HT1080 (cell line): ENCODE data around the gene MYH2. TPM values are rescaled to one million over a fixed set of nuclear protein-coding genes. Genes with fewer than 3 reads are reported as not detected.
"Not testable (repeated sequence)": the region's sequence is repeated elsewhere in the genome, so short reads cannot be mapped to it uniquely, and the experiment has no call there.

Source experiments
- DNase-seq: peaks from one replicate; pipeline ENCODE4 v3.0.0-alpha.2; 2015; ENCODE audit warnings: low read depth
- polyA plus RNA-seq, 2 experiments: library from polyadenylated mRNA; depleted of rRNA; stranded (reverse); fragments of >200 nt; gene quantifications; 2 replicates each; pipeline ENCODE4 v1.2.3, GENCODE V29; 2015
- total RNA-seq: library from RNA; depleted of rRNA; stranded (reverse); fragments of >200 nt; shearing (Covaris generic); gene quantifications from 2 replicates; pipeline ENCODE4 v1.2.3, GENCODE V29; 2014; rRNA removed

Gene MYH2
- 0.03 TPM in 1 of 2 replicates, not detected in the other for total RNA-seq
- polyA plus RNA-seq (2015; cell fraction: cytosol; rRNA removed), result not detected in 2 replicates
- 0.10 TPM in 1 of 2 replicates, not detected in the other for polyA plus RNA-seq (2015; cell fraction: nucleus; rRNA removed)

- no peak for DNase-seq
These were observed at the start of gene MYH2 for GRCh38 chr17:10549096-10549842. Gene MYH2, minus strand, starts transcription at chr17:10549658. Its CDS starts 1,738 bp downstream, at chr17:10547920.

GRCh38 chr17:10598621-10599020 is 49.2 kb upstream of the MYH2 start:
- DNase-seq, result no peak

- DNase-seq, result no peak
These were observed 40.2 kb upstream of the MYH2 start for GRCh38 chr17:10589553-10590145.

- DNase-seq, result no peak
These were observed 36.1 kb upstream of the MYH2 start for GRCh38 chr17:10585529-10585928.

DNA sequence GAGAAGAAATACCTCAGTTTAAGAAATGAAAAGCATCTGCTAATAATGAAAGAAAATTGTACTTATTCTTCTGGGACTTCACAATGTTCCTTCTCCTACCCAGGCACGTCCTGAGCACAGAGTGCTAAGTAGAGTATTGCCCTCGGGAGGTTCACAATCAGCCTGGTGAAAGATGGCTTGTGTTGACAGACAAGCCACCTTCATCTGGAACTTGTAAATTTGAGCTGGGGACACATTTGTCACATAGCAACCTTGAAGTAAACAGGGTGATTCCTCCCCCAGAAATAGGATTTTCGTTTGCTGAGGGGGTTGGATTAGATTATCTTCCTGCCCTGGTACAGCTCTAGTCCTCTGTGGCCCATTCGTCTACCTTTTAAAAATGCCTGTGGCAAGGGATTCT is 34.4 kb upstream of the MYH2 start:
- DNase-seq, result no peak

DNA sequence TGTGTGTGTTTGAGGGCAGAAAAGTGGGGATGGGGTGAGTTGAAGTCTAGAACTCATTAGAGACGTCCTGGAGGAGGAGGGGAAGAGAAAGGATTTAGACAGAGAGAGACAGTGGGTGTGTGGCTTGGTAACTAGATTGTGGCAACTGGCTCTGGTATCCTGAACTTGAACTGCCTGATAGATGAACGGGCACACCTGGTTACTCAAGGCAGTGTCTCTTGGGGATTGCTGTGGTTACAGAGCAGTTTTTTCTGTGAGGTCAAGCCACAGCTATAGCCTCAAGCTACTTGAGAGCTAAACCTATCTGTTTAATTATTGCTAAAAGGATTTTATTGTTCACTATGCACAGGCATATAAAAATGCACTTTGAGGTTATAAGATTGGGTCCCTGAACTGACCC is 29.8 kb upstream of the MYH2 start:
- no peak for DNase-seq

DNA sequence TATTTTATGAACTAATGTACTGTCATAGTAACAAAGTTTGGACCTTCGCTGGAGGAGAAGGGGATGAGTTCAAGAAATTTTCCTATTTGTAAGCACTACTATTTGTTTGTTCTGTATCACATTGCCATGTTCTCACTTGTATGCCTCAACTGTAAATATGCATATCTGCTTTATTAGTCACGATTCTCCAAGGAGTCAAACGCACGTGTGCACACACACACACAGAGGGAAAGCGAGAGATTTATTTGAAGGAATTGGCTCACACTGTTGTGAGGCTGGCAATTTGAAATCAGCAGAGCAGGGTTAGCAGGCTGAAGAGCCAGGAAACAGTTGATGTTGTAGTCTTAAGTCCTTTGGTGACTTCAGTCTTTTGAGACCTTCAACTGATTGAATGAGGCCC is 24.9 kb upstream of the MYH2 start:
- DNase-seq, result no peak

- no peak for DNase-seq
These were observed 14.7 kb upstream of the MYH2 start for GRCh38 chr17:10563991-10564660.

DNA sequence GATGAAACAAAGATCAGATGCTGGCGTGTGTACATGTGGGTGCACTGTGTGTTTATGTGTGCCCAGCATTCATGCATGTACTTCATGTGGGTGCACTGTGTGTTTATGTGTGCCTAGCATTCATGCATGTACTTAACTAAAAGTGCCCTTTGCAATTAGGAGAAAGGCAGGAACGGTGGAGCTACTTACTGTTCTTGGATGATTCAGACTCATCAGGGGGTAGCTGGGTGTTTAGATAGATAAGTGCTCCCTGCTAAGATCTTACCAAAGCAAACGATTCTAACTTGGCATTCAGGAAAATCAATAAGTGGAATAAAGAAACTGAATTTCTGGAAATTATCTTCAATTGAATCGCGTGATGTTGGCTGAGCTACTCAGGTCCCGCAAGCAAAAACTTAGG is 8.6 kb upstream of the MYH2 start:
- DNase-seq, result no peak

GRCh38 chr17:10557422-10557821 is 8.0 kb upstream of the MYH2 start:
- no peak for DNase-seq

- peak; percentile 30 for DNase-seq
These were observed 7.0 kb upstream of the MYH2 start for GRCh38 chr17:10556301-10557005.

GRCh38 chr17:10550014-10550413 is 556 bp upstream of the MYH2 start:
- DNase-seq, result no peak

DNA sequence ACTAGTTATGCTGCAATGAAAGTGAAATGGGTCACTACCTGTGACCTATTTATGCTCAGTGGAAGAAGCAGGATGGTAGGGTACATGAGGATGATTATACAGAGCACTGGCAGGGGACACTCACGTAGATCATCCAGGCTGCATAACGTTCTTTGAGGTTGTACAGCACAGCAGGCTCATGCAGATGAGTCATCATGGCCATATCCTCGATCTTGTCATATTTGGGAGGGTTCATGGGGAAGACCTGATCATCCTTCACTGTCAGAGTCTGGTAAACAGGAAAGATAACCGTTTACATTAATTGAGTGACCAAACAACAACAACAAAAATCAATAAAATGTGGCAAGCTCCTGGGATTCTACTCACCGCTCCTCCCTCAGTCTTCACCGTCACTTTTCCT is 2.1 kb downstream of the MYH2 start:
- DNase-seq, result peak; percentile 25

- peak; percentile 32 for DNase-seq
These were observed 6.0 kb downstream of the MYH2 start for GRCh38 chr17:10543486-10543885.

DNA sequence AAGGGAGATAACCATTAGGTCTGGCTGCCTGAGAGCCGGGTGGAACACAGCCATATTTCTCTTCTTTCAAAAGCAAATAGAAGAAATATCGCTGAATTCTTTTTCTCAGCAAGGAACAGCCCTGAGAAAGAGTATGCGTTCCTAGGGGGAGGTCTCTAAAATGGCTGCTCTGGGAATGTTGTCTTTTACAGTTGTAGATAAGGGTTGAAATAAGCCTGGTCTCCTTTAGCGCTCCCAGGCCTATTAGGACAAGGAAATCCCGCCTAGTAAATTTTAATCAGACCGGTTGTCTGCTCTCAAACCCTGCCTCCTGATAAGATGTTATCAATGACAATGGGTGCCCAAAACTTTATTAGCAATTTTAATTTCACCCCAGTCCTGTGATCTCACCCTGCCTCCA is 8.3 kb downstream of the MYH2 start:
- DNase-seq, result not testable (repeated sequence)

GRCh38 chr17:10532026-10532425 is 17.4 kb downstream of the MYH2 start:
- DNase-seq, result no peak

- DNase-seq, result no peak
These were observed 22.0 kb downstream of the MYH2 start for GRCh38 chr17:10527419-10527818.

- DNase-seq, result no peak
These were observed 22.9 kb downstream of the MYH2 start for GRCh38 chr17:10526517-10526916.

DNA sequence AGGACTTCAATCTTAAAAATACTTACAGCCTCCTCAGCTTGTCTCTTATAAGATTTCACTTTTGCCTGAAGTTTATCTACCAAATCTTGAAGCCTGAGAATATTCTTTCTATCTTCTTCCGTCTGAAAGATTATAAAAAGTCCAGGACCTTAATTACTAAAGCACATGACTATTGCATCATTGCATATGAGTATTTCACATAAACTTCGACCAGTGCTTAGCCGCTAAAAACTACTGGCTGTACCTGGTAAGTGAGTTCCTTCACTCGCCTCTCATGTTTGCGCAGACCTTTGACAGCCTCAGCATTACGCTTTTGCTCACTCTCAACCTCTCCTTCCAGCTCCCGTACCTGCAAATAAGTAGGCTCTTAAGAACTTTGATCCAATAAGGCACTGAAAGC is 26.4 kb downstream of the MYH2 start:
- DNase-seq, result no peak

DNA sequence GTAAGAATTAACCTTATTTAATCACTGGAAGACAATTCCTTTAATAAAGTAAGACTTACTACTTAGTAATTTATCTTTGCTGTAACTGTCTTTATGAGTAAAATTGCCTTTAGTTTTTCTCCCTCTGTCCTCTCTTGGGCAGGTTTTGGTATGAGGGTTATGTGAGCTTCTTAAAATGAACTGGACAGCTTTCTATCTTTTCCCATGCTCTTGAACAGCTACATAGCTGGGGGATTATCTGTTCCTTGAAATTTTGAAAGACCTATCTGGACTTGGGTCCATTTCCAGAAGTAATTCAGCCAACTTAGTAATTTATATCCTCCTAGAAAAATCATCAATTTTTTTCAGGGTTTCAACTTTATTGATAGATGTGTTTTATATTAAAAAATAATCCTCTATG is 27.5 kb downstream of the MYH2 start:
- no peak for DNase-seq

GRCh38 chr17:10518271-10519037 is 31.0 kb downstream of the MYH2 start, which contains the start of gene MYH1:
Gene MYH1, minus strand, starts transcription at chr17:10518542. Its CDS starts 1,900 bp downstream, at chr17:10516642.
- no peak for DNase-seq
